Karpas-422 (cell line): ENCODE measurements around the gene CD8B2. TPM values are rescaled to one million over a fixed set of nuclear protein-coding genes. Genes with fewer than 3 reads are reported as not detected.
"Not testable (repeated sequence)": the region's sequence is repeated elsewhere in the genome, so short reads cannot be mapped to it uniquely, and the experiment has no call there.

Experiments
- DNase-seq: peaks from one replicate; pipeline ENCODE4 v3.0.0-alpha.2; 2015
- H2AFZ ChIP-seq: fragments of 200-600 bp; sonication (generic); 2 replicates; pipeline ENCODE4 v1.6.1; 2014; ENCODE audit warnings: antibody characterized with exemption, low read length, mixed read lengths
- H3K27ac ChIP-seq: fragments of 200-600 bp; sonication (generic); 2 replicates; pipeline ENCODE4 v1.5.1; 2014; ENCODE audit warnings: mild to moderate bottlenecking, low read length, moderate library complexity
- H3K27me3 ChIP-seq: fragments of 200-600 bp; sonication (generic); 2 replicates; pipeline ENCODE4 v1.6.1; 2014; ENCODE audit warnings: low read length, mixed read lengths
- H3K36me3 ChIP-seq: fragments of 200-600 bp; sonication (generic); 2 replicates; pipeline ENCODE4 v1.6.1; 2014; ENCODE audit warnings: low read length, mixed read lengths; ENCODE audit not compliant: insufficient read depth
- H3K4me1 ChIP-seq: fragments of 200-600 bp; sonication (generic); 2 replicates; pipeline ENCODE4 v1.6.1; 2014; ENCODE audit warnings: mild to moderate bottlenecking, low read length, mixed read lengths
- H3K4me2 ChIP-seq: fragments of 200-600 bp; sonication (generic); 2 replicates; pipeline ENCODE4 v1.6.1; 2014; ENCODE audit warnings: low read length, low read depth, mild to moderate bottlenecking; ENCODE audit not compliant: poor library complexity, severe bottlenecking
- H3K4me3 ChIP-seq: fragments of 200-600 bp; sonication (generic); 2 replicates; pipeline ENCODE4 v1.5.1; 2014; ENCODE audit warnings: mild to moderate bottlenecking, antibody characterized with exemption, low read length, mixed read lengths
- H3K79me2 ChIP-seq: fragments of 200-600 bp; sonication (generic); 2 replicates; pipeline ENCODE4 v1.6.1; 2014; ENCODE audit warnings: mild to moderate bottlenecking, low read length, mixed read lengths
- H3K9ac ChIP-seq: fragments of 200-600 bp; sonication (generic); 2 replicates; pipeline ENCODE4 v1.6.0; 2014; ENCODE audit warnings: low read length
- H3K9me2 ChIP-seq: fragments of 200-600 bp; sonication (generic), shearing (Covaris generic); replicated peaks from 2 replicates; pipeline ENCODE4 v1.6.0; 2014; ENCODE audit warnings: mild to moderate bottlenecking, low read length, moderate library complexity; ENCODE audit not compliant: insufficient read depth
- H3K9me3 ChIP-seq: fragments of 300-700, 200-600 bp; sonication (generic); 2 replicates; pipeline ENCODE4 v1.6.1; 2014; ENCODE audit warnings: low read length, mixed read lengths
- H4K20me1 ChIP-seq: fragments of 200-600 bp; sonication (generic); 2 replicates; pipeline ENCODE4 v1.6.1; 2014; ENCODE audit warnings: mild to moderate bottlenecking, antibody characterized with exemption, low read length, low read depth; ENCODE audit not compliant: insufficient read depth
- total RNA-seq: library from RNA; depleted of rRNA; stranded (reverse); fragments of >200 nt; shearing (Covaris generic); gene quantifications from 2 replicates; pipeline ENCODE4 v1.2.3, GENCODE V29; 2014; ENCODE audit warnings: low replicate concordance

Gene CD8B2
- total RNA-seq, 1 experiment from 2014 or later, result not detected

DNA sequence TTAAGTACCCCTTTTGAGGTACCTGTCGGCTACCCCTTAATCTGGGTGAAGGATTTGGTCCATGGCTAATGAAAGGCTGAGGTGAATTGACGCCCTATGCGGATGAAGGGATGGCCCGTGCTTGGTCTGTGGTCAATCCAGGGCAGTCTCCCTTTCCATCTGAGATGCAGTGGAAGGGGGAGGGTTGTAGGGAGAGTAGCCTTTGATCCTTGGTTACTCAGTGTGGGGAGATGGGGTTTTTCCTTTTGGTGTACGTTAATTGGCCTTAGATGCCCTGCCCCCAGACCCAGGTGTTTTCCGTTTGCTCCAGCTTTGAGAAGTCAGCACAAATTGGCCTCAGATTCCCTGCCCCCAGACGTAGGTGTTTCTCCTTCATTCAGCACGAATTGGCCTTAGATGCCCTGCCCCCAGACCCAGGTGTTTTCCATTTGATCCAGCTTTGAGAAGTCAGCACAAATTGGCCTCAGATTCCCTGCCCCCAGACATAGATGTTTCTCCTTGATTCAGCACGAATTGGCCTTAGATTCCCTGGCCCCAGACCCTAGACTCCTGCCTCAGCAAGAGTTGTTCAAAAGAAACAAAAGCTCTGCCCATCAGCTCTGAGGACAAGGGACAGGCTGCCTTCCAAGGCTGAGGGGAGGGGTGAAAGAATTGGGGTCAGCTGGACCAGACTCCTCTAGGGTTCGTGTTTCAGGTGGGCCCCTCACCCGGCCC lies 21.7 kb downstream of the CD8B2 start:
- H3K27me3 ChIP-seq, H3K36me3 ChIP-seq, H3K79me2 ChIP-seq, H3K4me2 ChIP-seq, H3K9me3 ChIP-seq, H2AFZ ChIP-seq, H3K4me3 ChIP-seq, DNase-seq, H3K4me1 ChIP-seq, H3K9me2 ChIP-seq, H4K20me1 ChIP-seq, H3K27ac ChIP-seq, H3K9ac ChIP-seq: not testable (repeated sequence)

DNA sequence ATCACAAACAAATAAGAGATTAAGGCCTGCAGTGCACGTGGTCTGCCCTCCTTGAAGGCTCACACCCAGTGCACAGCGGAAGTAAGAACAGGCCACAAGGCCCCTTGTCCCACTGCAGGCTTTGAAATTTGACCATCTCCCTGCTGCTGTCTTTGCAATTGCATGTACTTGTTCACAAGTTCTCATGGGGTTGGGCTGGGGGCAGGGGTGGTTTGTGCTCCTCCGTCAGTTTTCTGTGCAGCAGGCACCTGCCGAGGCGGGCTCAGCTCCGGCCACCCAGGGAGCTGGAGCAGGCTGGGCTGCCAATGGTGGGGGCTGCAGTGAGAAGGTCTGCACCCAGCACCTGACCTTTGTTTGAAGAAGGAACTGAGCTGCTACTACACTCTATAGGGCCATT lies 22.2 kb downstream of the CD8B2 start:
- not testable (repeated sequence) for H3K9me2 ChIP-seq, H2AFZ ChIP-seq, H3K4me2 ChIP-seq, H3K27ac ChIP-seq, H3K36me3 ChIP-seq, H3K4me3 ChIP-seq, H3K9me3 ChIP-seq, H3K4me1 ChIP-seq, DNase-seq, H3K79me2 ChIP-seq, H3K9ac ChIP-seq, H4K20me1 ChIP-seq, H3K27me3 ChIP-seq

DNA sequence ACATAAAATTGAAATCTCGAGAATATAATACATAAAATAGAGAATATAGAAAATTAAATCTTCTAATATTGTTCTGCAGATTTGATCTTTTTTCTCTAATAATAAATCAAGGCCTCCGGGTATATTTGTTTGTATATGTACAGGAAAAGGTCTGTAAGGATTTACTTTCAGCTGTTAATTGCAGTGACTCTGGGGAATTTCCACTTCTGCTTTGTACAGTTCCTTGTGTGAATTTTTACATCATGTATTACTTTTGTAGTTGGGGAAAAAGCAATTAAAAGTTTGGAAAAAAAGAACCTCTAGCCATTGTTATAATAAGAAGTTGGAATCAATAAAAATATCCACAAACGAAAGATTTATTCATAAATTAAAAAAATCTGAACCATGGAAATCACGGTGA lies 23.6 kb downstream of the CD8B2 start:
- H3K27me3 ChIP-seq, H3K4me2 ChIP-seq, DNase-seq, H3K36me3 ChIP-seq, H3K79me2 ChIP-seq, H3K4me1 ChIP-seq, H3K27ac ChIP-seq, H2AFZ ChIP-seq, H3K9me3 ChIP-seq, H3K9ac ChIP-seq, H4K20me1 ChIP-seq, H3K4me3 ChIP-seq, H3K9me2 ChIP-seq: not testable (repeated sequence)

DNA sequence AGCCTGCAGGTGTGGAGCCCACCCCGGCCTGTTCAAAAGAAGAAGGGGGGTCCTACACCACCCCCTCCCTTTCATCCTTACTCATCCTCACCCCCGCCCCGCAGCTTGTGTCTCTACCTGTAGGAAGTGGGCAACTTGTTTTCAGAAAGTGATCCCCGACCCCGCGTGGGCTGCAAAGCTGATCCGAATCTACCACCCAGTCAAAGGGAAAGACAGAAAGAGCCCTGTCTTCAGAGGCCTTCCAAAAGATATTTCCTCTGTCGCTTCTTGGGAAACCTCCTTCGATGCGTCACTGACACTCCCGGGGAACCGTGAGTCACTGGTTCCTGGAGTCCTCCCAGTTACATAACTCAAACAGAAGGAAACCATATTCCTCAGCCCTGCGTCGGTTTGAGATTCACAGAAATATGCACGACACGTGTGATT lies 24.3 kb downstream of the CD8B2 start:
- not testable (repeated sequence) for H3K9ac ChIP-seq, H3K27me3 ChIP-seq, H3K4me1 ChIP-seq, H3K9me3 ChIP-seq, DNase-seq, H3K36me3 ChIP-seq, H2AFZ ChIP-seq, H3K79me2 ChIP-seq, H3K27ac ChIP-seq, H4K20me1 ChIP-seq, H3K9me2 ChIP-seq, H3K4me2 ChIP-seq, H3K4me3 ChIP-seq

DNA sequence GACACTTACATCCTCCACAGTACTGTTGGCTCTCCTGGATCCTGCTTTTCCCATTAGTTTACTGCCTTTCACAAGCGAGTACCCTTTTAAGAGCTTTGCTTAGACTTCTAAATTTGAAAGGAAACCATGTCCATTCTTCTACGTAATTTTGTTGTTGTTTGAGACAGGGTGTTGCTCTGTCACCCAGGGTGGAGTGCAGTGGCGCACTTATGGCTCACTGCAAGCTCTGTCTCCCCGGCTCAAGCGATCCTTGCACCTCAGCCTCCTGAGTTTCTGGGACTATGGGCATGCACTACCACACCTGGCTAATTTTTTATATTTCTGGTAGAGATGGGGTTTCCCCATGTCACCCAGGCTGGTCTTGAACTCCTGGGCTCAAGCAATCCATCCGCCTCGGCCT lies 24.8 kb downstream of the CD8B2 start:
- not testable (repeated sequence) for H2AFZ ChIP-seq, H4K20me1 ChIP-seq, H3K9ac ChIP-seq, H3K27ac ChIP-seq, H3K4me1 ChIP-seq, H3K4me2 ChIP-seq, H3K4me3 ChIP-seq, H3K27me3 ChIP-seq, H3K79me2 ChIP-seq, DNase-seq, H3K9me2 ChIP-seq, H3K36me3 ChIP-seq, H3K9me3 ChIP-seq

DNA sequence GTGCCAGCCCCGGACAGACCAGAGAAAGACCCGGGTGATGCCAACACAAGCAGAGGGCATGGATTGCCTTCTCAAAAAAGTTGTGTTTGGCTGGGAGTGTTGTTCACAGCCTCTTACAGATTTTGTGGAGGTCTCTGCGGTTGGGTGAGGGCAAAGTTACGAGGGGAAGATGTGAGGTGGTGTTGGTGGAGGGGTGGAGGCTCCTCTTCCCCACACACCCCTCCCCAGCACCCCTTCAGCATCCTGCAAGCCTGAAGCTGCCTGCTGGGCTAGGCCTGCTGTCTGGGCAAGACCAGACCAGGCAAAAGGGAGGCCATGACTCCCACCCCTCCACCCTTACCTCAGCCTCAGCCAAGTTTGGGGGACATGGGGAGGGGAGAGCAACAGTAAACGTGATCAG lies 26.2 kb downstream of the CD8B2 start:
- not testable (repeated sequence) for H3K27me3 ChIP-seq, H3K27ac ChIP-seq, H3K9me3 ChIP-seq, H3K79me2 ChIP-seq, H2AFZ ChIP-seq, H3K36me3 ChIP-seq, H3K9me2 ChIP-seq, DNase-seq, H3K9ac ChIP-seq, H3K4me2 ChIP-seq, H3K4me3 ChIP-seq, H4K20me1 ChIP-seq, H3K4me1 ChIP-seq

DNA sequence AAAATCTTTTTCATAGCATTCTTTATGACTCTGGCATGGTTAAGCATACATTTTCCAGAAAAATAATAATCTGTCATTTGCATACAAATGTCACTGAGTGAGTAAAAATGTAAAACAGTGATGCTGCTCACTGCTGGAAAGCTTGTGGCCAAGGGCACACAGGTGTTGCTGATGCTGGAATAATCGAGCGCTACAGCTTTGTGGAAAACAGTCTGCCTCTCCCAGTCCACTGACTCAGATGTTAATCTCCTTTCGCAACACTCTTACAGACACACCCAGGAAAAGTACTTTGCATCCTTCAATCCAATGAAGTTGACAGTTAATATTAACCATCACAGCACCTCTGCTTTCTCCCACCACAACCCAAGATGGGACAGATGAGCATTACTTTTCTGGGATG lies 27.7 kb downstream of the CD8B2 start:
- not testable (repeated sequence) for H3K9me2 ChIP-seq, H2AFZ ChIP-seq, H3K4me2 ChIP-seq, DNase-seq, H3K27me3 ChIP-seq, H3K4me3 ChIP-seq, H3K9ac ChIP-seq, H3K9me3 ChIP-seq, H4K20me1 ChIP-seq, H3K4me1 ChIP-seq, H3K36me3 ChIP-seq, H3K79me2 ChIP-seq, H3K27ac ChIP-seq

DNA sequence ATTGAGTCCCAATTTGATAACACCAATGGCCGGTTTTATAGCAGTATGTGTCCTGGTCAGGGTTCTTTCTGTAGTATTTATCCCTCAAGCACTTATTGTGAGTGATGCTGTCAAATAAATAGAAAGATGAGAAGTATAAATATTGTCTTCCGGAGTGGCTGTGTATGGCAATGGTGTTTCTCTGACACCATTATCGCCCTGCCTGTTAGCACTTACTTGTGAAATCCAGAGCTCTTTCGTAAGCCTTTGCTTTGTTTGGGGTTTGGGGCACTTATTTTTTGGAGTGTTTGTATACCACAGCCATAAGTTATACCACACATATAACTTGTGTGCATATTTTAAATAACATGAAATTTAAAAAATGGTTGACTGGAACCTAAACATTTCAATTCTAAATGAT lies 29.3 kb downstream of the CD8B2 start:
- no peaks in the 10 kb centered on the region for H3K36me3 ChIP-seq
- no peaks in the 10 kb centered on the region for H3K27me3 ChIP-seq
- H3K4me3 ChIP-seq, result no peak overlapping the region
- no peaks in the 10 kb centered on the region for H3K9me2 ChIP-seq
- no peak overlapping the region for H2AFZ ChIP-seq
- H3K79me2 ChIP-seq, result no peaks in the 10 kb centered on the region
- no peak overlapping the region for H3K4me2 ChIP-seq
- no peak overlapping the region for H3K27ac ChIP-seq
- no peaks in the 10 kb centered on the region for H4K20me1 ChIP-seq
- no peak for DNase-seq
- H3K9ac ChIP-seq, result no peak overlapping the region
- H3K4me1 ChIP-seq, result no peaks in the 10 kb centered on the region
- no peaks in the 10 kb centered on the region for H3K9me3 ChIP-seq

DNA sequence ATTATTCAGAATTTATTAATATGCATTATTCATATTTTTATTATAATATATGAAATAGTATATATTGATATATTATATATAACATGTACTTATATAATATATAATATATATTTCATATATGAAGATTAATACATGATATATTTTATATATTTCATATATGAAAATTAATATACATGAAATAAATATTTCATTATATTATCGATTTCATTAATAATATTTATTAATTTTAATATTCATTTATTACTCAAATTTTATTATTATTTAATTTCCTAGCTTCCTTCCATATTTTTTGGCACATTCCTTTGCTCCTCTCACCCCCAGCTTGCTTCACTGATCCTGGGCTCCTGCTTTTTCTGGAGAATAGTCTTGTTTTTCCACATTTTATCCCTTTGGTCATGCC lies 29.7 kb downstream of the CD8B2 start:
- no peak overlapping the region for H2AFZ ChIP-seq

More for the DNA sequence above, 29.7 kb downstream of the CD8B2 start:
- Histone ChIP-seq H3K4me3 (no peak overlapping the region), H4K20me1 (no peaks in the 10 kb centered on the region), H3K27ac (no peak overlapping the region), H3K9me3 (no peaks in the 10 kb centered on the region), H3K4me2 (no peak overlapping the region), H3K27me3 (no peaks in the 10 kb centered on the region), H3K4me1 (no peaks in the 10 kb centered on the region), H3K79me2 (no peaks in the 10 kb centered on the region), H3K9ac (no peak overlapping the region), H3K36me3 (no peaks in the 10 kb centered on the region), H3K9me2 (no peaks in the 10 kb centered on the region)
- no peak for DNase-seq
